Measurements from ENCODE around the gene TWF1. TPM values are rescaled to one million over a fixed set of nuclear protein-coding genes. Genes with fewer than 3 reads are reported as not detected.

TWF1 gene
- total RNA-seq, 2 donors from 2014 or later: 25.1 to 28.0 TPM

DNA sequence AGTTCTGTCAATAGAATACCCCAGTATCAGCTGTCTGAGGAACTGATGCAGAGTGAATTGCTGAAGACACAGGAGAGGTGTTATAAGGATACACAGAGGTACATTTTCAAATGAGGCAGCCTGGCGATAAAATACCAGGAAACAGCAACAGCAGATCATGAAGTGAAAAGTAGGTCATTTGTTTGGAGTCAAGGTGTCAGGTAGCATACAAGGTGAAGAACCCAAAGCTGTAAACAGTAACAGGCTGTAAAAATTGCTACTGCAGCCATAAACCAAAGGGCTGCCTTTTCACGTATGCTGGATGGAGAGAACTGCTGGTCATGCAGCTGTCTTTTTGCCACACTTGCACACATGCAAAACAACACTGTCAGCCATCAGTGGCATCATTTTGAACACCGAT lies 9.3 kb upstream of the TWF1 start:
- Mint-ChIP-seq H3K4me1 (peaks cover 4% of the 10 kb centered on the region), H3K36me3 (ENCODE audit: low read depth) (no peaks in the 10 kb centered on the region), H3K9me3 (no peaks in the 10 kb centered on the region), H3K27ac (no peak overlapping the region), H3K4me3 (no peak overlapping the region), H3K27me3 (ENCODE audit: insufficient read depth) (peaks cover 5% of the 10 kb centered on the region)
- no peak for DNase-seq
- Histone ChIP-seq H3K27ac (ENCODE audit: low read depth, low read length) (no peak overlapping the region), H3K27me3 (ENCODE audit: control insufficient read depth, insufficient read depth, low read length, poor library complexity, severe bottlenecking) (no peaks in the 10 kb centered on the region), H3K9me3 (ENCODE audit: control insufficient read depth, low read length) (no peaks in the 10 kb centered on the region), H3K4me1 (ENCODE audit: control insufficient read depth, insufficient read depth, low read length) (no peaks in the 10 kb centered on the region), H3K36me3 (ENCODE audit: control insufficient read depth, insufficient read depth, low read length) (no peaks in the 10 kb centered on the region), H3K9ac (ENCODE audit: extremely low read depth, low read length, poor library complexity, severe bottlenecking) (no peak overlapping the region), H3K4me3 (ENCODE audit: low read length) (no peak overlapping the region)
- TF ChIP-seq, protein P1, sequence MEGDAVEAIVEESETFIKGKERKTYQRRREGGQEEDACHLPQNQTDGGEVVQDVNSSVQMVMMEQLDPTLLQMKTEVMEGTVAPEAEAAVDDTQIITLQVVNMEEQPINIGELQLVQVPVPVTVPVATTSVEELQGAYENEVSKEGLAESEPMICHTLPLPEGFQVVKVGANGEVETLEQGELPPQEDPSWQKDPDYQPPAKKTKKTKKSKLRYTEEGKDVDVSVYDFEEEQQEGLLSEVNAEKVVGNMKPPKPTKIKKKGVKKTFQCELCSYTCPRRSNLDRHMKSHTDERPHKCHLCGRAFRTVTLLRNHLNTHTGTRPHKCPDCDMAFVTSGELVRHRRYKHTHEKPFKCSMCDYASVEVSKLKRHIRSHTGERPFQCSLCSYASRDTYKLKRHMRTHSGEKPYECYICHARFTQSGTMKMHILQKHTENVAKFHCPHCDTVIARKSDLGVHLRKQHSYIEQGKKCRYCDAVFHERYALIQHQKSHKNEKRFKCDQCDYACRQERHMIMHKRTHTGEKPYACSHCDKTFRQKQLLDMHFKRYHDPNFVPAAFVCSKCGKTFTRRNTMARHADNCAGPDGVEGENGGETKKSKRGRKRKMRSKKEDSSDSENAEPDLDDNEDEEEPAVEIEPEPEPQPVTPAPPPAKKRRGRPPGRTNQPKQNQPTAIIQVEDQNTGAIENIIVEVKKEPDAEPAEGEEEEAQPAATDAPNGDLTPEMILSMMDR (conservative IDR thresholded peaks at IDR 0.05): no peak
- 93 to 95% methylated on average over 3 of the region's 3 CpGs for WGBS, 2 experiments (ENCODE audit: insufficient coverage in 1 of 2, insufficient read length in 1 of 2)

DNA sequence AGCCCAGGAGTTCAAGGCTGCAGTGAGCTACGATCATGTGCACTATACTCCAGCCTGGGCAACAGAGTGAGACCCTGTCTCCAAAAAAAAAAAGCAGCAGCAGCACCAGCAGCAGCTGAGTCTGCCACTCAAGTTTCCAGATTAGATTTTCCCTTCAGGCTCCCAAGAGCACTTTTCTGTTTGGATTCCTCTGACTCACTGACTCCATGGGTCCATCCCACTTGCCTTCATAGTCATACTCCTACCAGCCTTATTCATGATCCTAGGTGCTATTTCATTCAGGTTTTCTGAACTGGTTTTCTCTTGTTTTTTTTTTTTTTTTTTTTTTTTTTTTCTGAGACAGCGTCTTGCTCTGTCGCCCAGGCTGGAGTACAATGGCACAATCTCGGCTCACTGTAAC lies 6.8 kb upstream of the TWF1 start:
- TF ChIP-seq, protein P1 (conservative IDR thresholded peaks at IDR 0.05): no peak
- H3K4me1 Mint-ChIP-seq: peaks cover 4% of the 10 kb centered on the region
- Histone ChIP-seq H3K27ac (ENCODE audit: low read depth, low read length) (no peak overlapping the region), H3K9me3 (ENCODE audit: control insufficient read depth, low read length) (no peaks in the 10 kb centered on the region), H3K36me3 (ENCODE audit: control insufficient read depth, insufficient read depth, low read length) (no peaks in the 10 kb centered on the region), H3K4me1 (ENCODE audit: control insufficient read depth, insufficient read depth, low read length) (no peaks in the 10 kb centered on the region), H3K27me3 (ENCODE audit: control insufficient read depth, insufficient read depth, low read length, poor library complexity, severe bottlenecking) (no peaks in the 10 kb centered on the region), H3K9ac (ENCODE audit: extremely low read depth, low read length, poor library complexity, severe bottlenecking) (no peak overlapping the region), H3K4me3 (ENCODE audit: low read length) (no peak overlapping the region)
- H3K27me3 Mint-ChIP-seq (ENCODE audit: insufficient read depth): peaks cover 12% of the 10 kb centered on the region
- H3K4me3 Mint-ChIP-seq: no peak overlapping the region
- no peak for DNase-seq
- 95 to 100% methylated on average over 2 to 4 of the region's 4 CpGs for WGBS, 2 experiments (ENCODE audit: insufficient coverage in 1 of 2, insufficient read length in 1 of 2)
- no peaks in the 10 kb centered on the region for H3K9me3 Mint-ChIP-seq
- H3K36me3 Mint-ChIP-seq (ENCODE audit: low read depth): no peaks in the 10 kb centered on the region
- no peak overlapping the region for H3K27ac Mint-ChIP-seq

DNA sequence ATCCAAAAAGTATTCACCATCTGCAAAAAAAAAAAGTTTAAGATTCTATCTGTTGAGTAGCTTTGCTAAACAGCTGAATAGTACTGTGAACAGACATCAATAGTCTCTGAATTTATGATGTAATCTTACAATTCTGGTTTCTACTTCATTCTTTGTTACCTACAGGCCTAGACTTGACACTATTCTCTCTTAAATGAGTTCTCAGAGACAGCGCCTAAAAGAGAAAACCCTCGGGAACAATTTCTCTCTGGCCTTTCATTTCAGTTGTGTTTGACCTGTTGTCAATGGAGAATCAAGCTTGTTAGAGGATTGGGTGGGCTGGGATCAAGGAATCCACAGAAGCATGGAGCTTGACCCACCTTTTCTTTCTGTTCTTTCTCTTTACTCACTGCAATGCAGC lies 5.9 kb upstream of the TWF1 start:
- Mint-ChIP-seq H3K36me3 (ENCODE audit: low read depth) (no peaks in the 10 kb centered on the region), H3K27ac (no peak overlapping the region), H3K4me1 (peaks cover 4% of the 10 kb centered on the region), H3K27me3 (ENCODE audit: insufficient read depth) (peaks cover 12% of the 10 kb centered on the region), H3K9me3 (no peaks in the 10 kb centered on the region), H3K4me3 (no peak overlapping the region)
- TF ChIP-seq, protein P1 (conservative IDR thresholded peaks at IDR 0.05): no peak
- H3K36me3 ChIP-seq (ENCODE audit: control insufficient read depth, insufficient read depth, low read length): no peaks in the 10 kb centered on the region
- 89 to 92% methylated on average over 2 of the region's 2 CpGs for WGBS, 2 experiments (ENCODE audit: insufficient coverage in 1 of 2, insufficient read length in 1 of 2)
- H3K4me3 ChIP-seq (ENCODE audit: low read length): no peak overlapping the region
- no peak overlapping the region for H3K27ac ChIP-seq (ENCODE audit: low read depth, low read length)
- H3K27me3 ChIP-seq (ENCODE audit: control insufficient read depth, insufficient read depth, low read length, poor library complexity, severe bottlenecking): no peaks in the 10 kb centered on the region
- no peak for DNase-seq
- H3K4me1 ChIP-seq (ENCODE audit: control insufficient read depth, insufficient read depth, low read length): no peaks in the 10 kb centered on the region
- no peak overlapping the region for H3K9ac ChIP-seq (ENCODE audit: extremely low read depth, low read length, poor library complexity, severe bottlenecking)
- no peaks in the 10 kb centered on the region for H3K9me3 ChIP-seq (ENCODE audit: control insufficient read depth, low read length)
